HL-60 (cell line): Measurements from ENCODE around the gene RYR2.

ENCODE experiments used
- CTCF ChIP-seq: IDR thresholded peaks from one replicate; pipeline ENCODE4 v1.5.1; 2011; ENCODE audit warnings: low read length, control low read depth, inconsistent platforms; ENCODE audit not compliant: insufficient read depth
- GABPA ChIP-seq: IDR thresholded peaks from 2 replicates; pipeline ENCODE4 v1.6.1; 2012; ENCODE audit warnings: low read depth
- REST ChIP-seq: IDR thresholded peaks from 2 replicates; pipeline ENCODE4 v1.6.1; 2012; ENCODE audit warnings: low read depth; ENCODE audit not compliant: insufficient replicate concordance

GRCh38 chr1:237672748-237673147 is 630.8 kb downstream of the RYR2 start:
- TF ChIP-seq CTCF (no peak), REST (no peak), GABPA (no peak)
